Fibroblast of mammary gland (primary cell): ENCODE data around the gene SEMA3E.

Experiments
- DNase-seq: peaks from one replicate; pipeline ENCODE4 v3.0.0-alpha.2; 2010; ENCODE audit warnings: low read depth
- H3K4me3 ChIP-seq: 2 replicates; pipeline ENCODE4 v1.5.1; 2011; ENCODE audit warnings: low read depth, mild to moderate bottlenecking, low read length, moderate library complexity; ENCODE audit not compliant: control insufficient read depth
- CTCF ChIP-seq: conservative IDR thresholded peaks from 2 replicates; pipeline ENCODE4 v1.5.1; 2011; ENCODE audit warnings: low read depth, low read length, inconsistent platforms; ENCODE audit not compliant: control insufficient read depth, insufficient read depth

SEMA3E gene

GRCh38 chr7:83663131-83663530 lies 14.2 kb upstream of the SEMA3E start:
- no peak overlapping the region for H3K4me3 ChIP-seq
- DNase-seq: no peak
- no peak for TF ChIP-seq CTCF

- no peak overlapping the region for H3K4me3 ChIP-seq
- TF ChIP-seq CTCF: no peak
- DNase-seq: no peak
Observed at GRCh38 chr7:83658126-83658525, 9.2 kb upstream of the SEMA3E start.

- no peak overlapping the region for H3K4me3 ChIP-seq
- DNase-seq: peak; percentile 68
- TF ChIP-seq CTCF: peak; percentile 95
Observed at GRCh38 chr7:83655951-83656556, 7.1 kb upstream of the SEMA3E start.

GRCh38 chr7:83652481-83652880 lies 3.5 kb upstream of the SEMA3E start:
- DNase-seq: no peak
- no peak overlapping the region for H3K4me3 ChIP-seq
- no peak for TF ChIP-seq CTCF

GRCh38 chr7:83649701-83650100 lies 762 bp upstream of the SEMA3E start:
- no peak for DNase-seq
- no peak overlapping the region for H3K4me3 ChIP-seq
- no peak for TF ChIP-seq CTCF

GRCh38 chr7:83646027-83646426 lies 2.9 kb downstream of the SEMA3E start:
- no peak for DNase-seq
- H3K4me3 ChIP-seq: no peak overlapping the region
- TF ChIP-seq CTCF: no peak

GRCh38 chr7:83643739-83644138 lies 5.2 kb downstream of the SEMA3E start:
- TF ChIP-seq CTCF: no peak
- no peak overlapping the region for H3K4me3 ChIP-seq
- DNase-seq: no peak
